ENCODE results near the gene FSTL3. TPM values are rescaled to one million over a fixed set of nuclear protein-coding genes. Genes with fewer than 3 reads are reported as not detected.

Gene FSTL3
- total RNA-seq, 4 donors from 2014 or later = 582 to 977 (median 642) TPM

DNA sequence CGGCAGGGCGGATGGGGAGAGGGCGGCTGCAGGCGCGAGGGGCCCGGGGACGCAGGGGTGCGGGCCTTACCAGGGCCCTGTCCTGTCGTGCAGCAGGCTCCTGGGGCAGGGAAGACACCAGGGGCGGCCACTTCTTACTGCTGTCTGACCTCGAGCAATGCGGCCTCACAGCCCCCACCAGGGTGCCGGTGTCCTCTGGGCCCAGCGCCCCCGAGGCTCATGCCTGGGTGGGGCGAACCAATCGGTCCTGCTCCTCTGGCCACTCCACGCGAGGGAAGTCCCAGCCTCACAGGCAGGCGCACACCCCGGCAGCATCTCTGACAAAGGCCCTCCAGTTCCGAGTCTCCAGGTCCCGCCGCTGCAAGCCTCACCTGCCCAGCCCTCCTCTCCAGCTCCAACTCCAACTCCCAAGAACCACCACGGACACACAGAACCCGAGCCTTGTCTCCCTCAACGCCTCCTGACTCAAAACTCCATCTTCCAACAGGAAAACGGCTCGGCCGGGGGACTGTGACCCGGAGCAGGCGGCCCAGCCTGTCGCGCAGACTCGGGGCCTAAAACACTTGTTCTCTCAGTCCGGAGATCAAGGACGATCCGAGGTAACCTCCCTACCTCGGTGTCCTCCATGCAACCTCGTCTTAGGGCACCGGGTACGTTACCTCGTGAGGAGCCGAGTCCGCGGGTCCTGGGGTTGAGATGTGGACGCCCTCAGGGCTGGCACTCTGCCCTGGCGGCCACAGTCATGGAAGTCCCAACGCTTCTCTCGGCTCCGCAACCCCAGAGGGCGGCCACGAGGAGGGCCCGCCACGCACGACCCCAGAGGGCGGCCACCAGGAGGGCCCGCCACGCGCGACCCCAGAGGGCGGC is 30.0 kb upstream of the FSTL3 start:
- no peak overlapping the region for H3K27ac ChIP-seq
- TF ChIP-seq EP300 (IDR thresholded peaks at IDR 0.05) = no peak
- TF ChIP-seq, protein P1, sequence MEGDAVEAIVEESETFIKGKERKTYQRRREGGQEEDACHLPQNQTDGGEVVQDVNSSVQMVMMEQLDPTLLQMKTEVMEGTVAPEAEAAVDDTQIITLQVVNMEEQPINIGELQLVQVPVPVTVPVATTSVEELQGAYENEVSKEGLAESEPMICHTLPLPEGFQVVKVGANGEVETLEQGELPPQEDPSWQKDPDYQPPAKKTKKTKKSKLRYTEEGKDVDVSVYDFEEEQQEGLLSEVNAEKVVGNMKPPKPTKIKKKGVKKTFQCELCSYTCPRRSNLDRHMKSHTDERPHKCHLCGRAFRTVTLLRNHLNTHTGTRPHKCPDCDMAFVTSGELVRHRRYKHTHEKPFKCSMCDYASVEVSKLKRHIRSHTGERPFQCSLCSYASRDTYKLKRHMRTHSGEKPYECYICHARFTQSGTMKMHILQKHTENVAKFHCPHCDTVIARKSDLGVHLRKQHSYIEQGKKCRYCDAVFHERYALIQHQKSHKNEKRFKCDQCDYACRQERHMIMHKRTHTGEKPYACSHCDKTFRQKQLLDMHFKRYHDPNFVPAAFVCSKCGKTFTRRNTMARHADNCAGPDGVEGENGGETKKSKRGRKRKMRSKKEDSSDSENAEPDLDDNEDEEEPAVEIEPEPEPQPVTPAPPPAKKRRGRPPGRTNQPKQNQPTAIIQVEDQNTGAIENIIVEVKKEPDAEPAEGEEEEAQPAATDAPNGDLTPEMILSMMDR (IDR thresholded peaks at IDR 0.05) = no peak
- no peak for TF ChIP-seq POLR2A (IDR thresholded peaks at IDR 0.05)
- H3K4me1 ChIP-seq = no peaks in the 10 kb centered on the region
- H3K4me3 ChIP-seq = no peak overlapping the region
- no peak for DNase-seq (ENCODE audit: low spot score in 2 of 2)
- no peaks in the 10 kb centered on the region for H3K9me3 ChIP-seq
- peaks cover 0 to 80% (median 33%) of the 10 kb centered on the region in 3 donors for H3K36me3 ChIP-seq
- H3K27me3 ChIP-seq = no peaks in the 10 kb centered on the region
- WGBS, 2 donors = 89 to 92% methylated on average over 51 to 62 of the region's 62 CpGs

DNA sequence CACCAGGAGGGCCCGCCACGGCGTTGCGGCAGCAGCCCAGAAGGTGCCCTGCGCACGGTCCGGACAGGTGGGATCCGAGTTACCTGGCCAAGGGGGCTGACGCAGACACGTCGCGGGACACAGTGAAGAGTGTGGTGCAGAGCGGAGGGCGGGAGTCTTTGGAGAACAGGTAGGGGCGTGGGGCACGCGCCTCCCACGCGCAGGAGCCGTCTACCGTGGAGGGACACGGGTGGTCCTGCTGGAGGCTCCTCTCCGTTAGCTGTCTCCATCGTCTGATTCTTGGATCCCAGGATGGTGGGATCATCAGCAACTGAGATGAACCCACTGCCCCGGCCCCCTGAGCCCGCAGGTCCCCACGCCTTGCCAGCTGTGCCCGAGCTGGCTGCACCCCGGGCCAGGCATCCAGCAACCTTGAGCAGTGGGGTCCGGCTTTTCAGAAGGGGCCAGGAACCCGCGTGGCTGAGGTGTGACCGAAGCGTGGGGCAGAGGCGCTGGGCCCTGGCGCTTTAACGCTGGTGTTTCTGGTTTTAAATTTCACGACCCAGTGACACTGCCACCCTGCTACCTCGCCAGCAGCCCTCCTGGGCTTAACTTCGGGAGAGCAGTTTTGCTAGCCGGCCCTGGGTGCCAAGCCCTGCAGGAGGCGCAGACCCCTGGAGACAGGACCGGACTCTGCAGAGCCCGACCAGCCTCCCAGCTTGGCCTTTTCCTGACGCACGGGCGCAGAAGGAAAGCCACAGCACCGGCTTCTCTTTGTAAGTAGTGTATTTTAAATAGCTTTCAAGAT is 29.2 kb upstream of the FSTL3 start:
- no peaks in the 10 kb centered on the region for H3K27me3 ChIP-seq
- TF ChIP-seq EP300 (IDR thresholded peaks at IDR 0.05) = no peak
- TF ChIP-seq POLR2A (IDR thresholded peaks at IDR 0.05) = no peak
- TF ChIP-seq, protein P1 (IDR thresholded peaks at IDR 0.05) = no peak
- no peak overlapping the region for H3K4me3 ChIP-seq
- no peak for DNase-seq (ENCODE audit: low spot score in 2 of 2)
- H3K36me3 ChIP-seq = peaks cover 0 to 88% (median 35%) of the 10 kb centered on the region in 3 donors
- H3K27ac ChIP-seq = no peak overlapping the region
- H3K4me1 ChIP-seq = no peaks in the 10 kb centered on the region
- 90 to 91% methylated on average over 43 to 48 of the region's 48 CpGs for WGBS, 2 donors
- H3K9me3 ChIP-seq = no peaks in the 10 kb centered on the region

DNA sequence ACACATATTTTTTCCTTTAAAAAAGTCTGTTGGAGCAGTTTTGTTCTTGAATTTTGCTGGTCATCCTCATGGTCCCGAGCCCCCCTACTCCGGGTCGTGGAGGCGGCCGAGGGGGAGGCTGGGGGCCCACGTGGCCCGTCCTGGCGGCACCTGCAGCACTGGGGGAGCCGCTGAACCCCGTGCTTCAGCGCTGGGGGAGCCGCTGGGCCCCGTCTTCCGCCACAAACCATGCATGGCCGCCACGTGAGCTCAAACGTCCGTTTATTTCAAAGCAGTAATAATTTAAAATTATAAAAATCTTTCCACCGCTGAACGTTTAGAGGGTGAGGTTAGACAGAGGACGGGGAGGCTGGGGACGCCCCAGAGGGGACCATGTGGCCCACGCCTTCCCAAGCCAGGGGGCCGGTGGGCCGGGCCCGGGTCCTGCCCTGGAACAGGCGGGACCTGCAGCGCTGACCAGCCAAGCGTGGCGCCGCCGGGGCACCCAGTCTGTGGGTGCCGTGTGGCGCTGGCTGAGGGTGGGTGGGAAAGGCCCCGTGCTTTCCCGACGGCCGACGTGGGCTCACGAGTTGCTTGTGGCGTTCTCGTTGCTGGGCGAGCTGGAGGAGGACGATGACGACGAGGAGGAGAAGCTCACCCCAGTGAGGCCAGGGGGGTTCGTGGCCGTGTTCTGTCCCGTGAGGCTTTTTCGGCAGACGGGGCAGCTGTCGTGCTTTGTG is 28.5 kb upstream of the FSTL3 start:
- no peak overlapping the region for H3K4me3 ChIP-seq
- H3K27me3 ChIP-seq = no peaks in the 10 kb centered on the region
- no peak overlapping the region for H3K27ac ChIP-seq
- TF ChIP-seq EP300 (IDR thresholded peaks at IDR 0.05) (no peak), POLR2A (IDR thresholded peaks at IDR 0.05) (no peak)
- TF ChIP-seq, protein P1 (IDR thresholded peaks at IDR 0.05) = no peak
- peaks cover 0 to 96% (median 35%) of the 10 kb centered on the region in 3 donors for H3K36me3 ChIP-seq
- WGBS, 2 donors = 88 to 93% methylated on average over 47 to 52 of the region's 52 CpGs
- DNase-seq (ENCODE audit: low spot score in 2 of 2) = no peak
- H3K9me3 ChIP-seq = no peaks in the 10 kb centered on the region
- no peaks in the 10 kb centered on the region for H3K4me1 ChIP-seq

- no peaks in the 10 kb centered on the region for H3K4me1 ChIP-seq
- no peak for TF ChIP-seq POLR2A (IDR thresholded peaks at IDR 0.05)
- H3K4me3 ChIP-seq = no peak overlapping the region
- DNase-seq (ENCODE audit: low spot score in 2 of 2) = no peak
- 82 to 91% methylated on average over 15 to 19 of the region's 29 CpGs for WGBS, 2 donors
- no peaks in the 10 kb centered on the region for H3K9me3 ChIP-seq
- H3K27ac ChIP-seq = no peak overlapping the region
- no peaks in the 10 kb centered on the region for H3K27me3 ChIP-seq
- peaks cover 0 to 99% (median 35%) of the 10 kb centered on the region in 3 donors for H3K36me3 ChIP-seq
Observed at GRCh38 chr19:648305-648704, 27.9 kb upstream of the FSTL3 start.

Measured in tibial nerve (tissue), 4 donors.